DMS114 treated with DMSO at 0.1 percent for 48 hours (cell line): ENCODE results near the gene IDH3G.

Source experiments
- DNase-seq: peaks from one replicate; lab custom pipeline; 2025; ENCODE audit not compliant: unreplicated experiment; lab: John Stamatoyannopoulos, UW

IDH3G gene

GRCh38 chrX:153736071-153736820, 57.9 kb downstream of the IDH3G start:
- DNase-seq: no peak
